ENCODE results near the gene GGCX.

The GGCX gene

DNA sequence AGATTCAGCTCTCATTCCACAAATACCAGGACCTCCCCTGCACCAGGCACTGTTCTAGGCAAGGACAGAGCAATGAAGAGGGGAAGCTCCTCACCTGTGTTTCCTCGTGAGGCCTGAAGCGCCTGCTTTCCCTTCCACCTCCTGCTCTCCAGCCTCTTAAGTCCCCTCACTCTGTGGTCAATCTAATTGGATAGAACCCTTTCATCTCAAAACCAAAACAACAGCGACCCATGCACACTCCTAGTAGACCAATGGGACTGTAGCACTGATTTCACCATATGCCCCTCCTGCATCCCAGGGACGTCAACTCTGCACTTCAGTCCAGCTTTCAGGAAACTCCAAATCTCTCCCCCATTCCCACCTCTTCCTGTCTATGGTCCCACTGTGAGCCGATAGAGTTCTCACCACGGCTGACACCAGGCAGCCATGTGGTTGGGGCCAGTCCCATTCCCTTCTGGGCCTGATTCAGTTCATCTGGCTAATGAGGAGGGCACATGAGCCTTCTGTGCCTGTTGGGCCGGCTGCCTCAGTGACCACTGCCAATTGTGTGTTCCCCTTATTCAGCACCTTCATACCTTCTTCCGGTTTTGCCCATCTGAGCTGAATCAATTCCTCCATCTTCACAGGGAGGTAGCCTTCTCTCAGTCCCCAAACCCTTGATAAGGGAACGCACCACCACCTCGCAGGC lies 55.6 kb downstream of the GGCX start:
- TF ChIP-seq, protein P1, sequence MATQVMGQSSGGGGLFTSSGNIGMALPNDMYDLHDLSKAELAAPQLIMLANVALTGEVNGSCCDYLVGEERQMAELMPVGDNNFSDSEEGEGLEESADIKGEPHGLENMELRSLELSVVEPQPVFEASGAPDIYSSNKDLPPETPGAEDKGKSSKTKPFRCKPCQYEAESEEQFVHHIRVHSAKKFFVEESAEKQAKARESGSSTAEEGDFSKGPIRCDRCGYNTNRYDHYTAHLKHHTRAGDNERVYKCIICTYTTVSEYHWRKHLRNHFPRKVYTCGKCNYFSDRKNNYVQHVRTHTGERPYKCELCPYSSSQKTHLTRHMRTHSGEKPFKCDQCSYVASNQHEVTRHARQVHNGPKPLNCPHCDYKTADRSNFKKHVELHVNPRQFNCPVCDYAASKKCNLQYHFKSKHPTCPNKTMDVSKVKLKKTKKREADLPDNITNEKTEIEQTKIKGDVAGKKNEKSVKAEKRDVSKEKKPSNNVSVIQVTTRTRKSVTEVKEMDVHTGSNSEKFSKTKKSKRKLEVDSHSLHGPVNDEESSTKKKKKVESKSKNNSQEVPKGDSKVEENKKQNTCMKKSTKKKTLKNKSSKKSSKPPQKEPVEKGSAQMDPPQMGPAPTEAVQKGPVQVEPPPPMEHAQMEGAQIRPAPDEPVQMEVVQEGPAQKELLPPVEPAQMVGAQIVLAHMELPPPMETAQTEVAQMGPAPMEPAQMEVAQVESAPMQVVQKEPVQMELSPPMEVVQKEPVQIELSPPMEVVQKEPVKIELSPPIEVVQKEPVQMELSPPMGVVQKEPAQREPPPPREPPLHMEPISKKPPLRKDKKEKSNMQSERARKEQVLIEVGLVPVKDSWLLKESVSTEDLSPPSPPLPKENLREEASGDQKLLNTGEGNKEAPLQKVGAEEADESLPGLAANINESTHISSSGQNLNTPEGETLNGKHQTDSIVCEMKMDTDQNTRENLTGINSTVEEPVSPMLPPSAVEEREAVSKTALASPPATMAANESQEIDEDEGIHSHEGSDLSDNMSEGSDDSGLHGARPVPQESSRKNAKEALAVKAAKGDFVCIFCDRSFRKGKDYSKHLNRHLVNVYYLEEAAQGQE (IDR thresholded peaks at IDR 0.05; ENCODE audit: insufficient replicate concordance, low read depth), result no peak
- no peak for TF ChIP-seq SPI1 (IDR thresholded peaks at IDR 0.05; ENCODE audit: borderline replicate concordance, low read depth)
- TF ChIP-seq GABPA (IDR thresholded peaks at IDR 0.05; ENCODE audit: low read depth), result no peak
- TF ChIP-seq, protein P2, sequence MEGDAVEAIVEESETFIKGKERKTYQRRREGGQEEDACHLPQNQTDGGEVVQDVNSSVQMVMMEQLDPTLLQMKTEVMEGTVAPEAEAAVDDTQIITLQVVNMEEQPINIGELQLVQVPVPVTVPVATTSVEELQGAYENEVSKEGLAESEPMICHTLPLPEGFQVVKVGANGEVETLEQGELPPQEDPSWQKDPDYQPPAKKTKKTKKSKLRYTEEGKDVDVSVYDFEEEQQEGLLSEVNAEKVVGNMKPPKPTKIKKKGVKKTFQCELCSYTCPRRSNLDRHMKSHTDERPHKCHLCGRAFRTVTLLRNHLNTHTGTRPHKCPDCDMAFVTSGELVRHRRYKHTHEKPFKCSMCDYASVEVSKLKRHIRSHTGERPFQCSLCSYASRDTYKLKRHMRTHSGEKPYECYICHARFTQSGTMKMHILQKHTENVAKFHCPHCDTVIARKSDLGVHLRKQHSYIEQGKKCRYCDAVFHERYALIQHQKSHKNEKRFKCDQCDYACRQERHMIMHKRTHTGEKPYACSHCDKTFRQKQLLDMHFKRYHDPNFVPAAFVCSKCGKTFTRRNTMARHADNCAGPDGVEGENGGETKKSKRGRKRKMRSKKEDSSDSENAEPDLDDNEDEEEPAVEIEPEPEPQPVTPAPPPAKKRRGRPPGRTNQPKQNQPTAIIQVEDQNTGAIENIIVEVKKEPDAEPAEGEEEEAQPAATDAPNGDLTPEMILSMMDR (IDR thresholded peaks at IDR 0.05; ENCODE audit: insufficient read depth, low read length), result no peak
- TF ChIP-seq POLR2AphosphoS5 (IDR thresholded peaks at IDR 0.05; ENCODE audit: low read depth), result no peak
- no peak overlapping the region for H3K27ac ChIP-seq (replicated peaks)
- H3K4me3 ChIP-seq (replicated peaks; ENCODE audit: insufficient read depth, low read length), result no peak overlapping the region
- no peaks in the 10 kb centered on the region for H3K27me3 ChIP-seq (ENCODE audit: insufficient read depth, poor library complexity, severe bottlenecking)
- DNase-seq (ENCODE audit: low read depth in 1 of 2, low spot score in 1 of 2), result no peak

DNA sequence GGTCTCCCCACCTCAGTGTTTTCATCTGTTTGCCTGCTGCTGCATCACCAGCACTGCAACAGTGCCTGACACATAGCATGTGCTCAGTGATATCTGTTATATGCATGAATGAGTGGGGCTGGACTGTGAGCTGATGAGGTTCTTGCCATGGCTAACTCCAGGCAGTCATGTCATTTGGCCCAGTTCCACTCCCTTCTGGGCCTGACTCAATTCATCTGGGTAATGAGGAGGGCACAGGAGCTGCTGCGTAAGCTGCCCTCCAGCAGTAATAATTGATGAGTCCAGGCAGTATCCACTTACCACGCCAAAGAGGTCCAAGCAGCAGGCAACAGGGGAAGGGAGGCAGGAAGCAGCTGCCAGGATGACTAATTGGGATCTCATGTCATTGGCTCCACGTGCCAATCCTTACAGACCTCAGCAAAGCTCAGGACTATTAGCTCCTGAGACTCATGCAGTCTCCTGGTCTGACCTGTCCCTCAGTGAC lies 56.5 kb downstream of the GGCX start:
- TF ChIP-seq SPI1 (IDR thresholded peaks at IDR 0.05; ENCODE audit: borderline replicate concordance, low read depth) (no peak), GABPA (IDR thresholded peaks at IDR 0.05; ENCODE audit: low read depth) (no peak), POLR2AphosphoS5 (IDR thresholded peaks at IDR 0.05; ENCODE audit: low read depth) (no peak)
- TF ChIP-seq, protein P1 (IDR thresholded peaks at IDR 0.05; ENCODE audit: insufficient replicate concordance, low read depth), result no peak
- TF ChIP-seq, protein P2 (IDR thresholded peaks at IDR 0.05; ENCODE audit: insufficient read depth, low read length), result no peak
- DNase-seq (ENCODE audit: low read depth in 1 of 2, low spot score in 1 of 2), result peak in 1 of 2 experiments; percentile 27
- H3K27me3 ChIP-seq (ENCODE audit: insufficient read depth, poor library complexity, severe bottlenecking), result no peaks in the 10 kb centered on the region
- H3K4me3 ChIP-seq (replicated peaks; ENCODE audit: insufficient read depth, low read length), result no peak overlapping the region
- H3K27ac ChIP-seq (replicated peaks), result no peak overlapping the region

DNA sequence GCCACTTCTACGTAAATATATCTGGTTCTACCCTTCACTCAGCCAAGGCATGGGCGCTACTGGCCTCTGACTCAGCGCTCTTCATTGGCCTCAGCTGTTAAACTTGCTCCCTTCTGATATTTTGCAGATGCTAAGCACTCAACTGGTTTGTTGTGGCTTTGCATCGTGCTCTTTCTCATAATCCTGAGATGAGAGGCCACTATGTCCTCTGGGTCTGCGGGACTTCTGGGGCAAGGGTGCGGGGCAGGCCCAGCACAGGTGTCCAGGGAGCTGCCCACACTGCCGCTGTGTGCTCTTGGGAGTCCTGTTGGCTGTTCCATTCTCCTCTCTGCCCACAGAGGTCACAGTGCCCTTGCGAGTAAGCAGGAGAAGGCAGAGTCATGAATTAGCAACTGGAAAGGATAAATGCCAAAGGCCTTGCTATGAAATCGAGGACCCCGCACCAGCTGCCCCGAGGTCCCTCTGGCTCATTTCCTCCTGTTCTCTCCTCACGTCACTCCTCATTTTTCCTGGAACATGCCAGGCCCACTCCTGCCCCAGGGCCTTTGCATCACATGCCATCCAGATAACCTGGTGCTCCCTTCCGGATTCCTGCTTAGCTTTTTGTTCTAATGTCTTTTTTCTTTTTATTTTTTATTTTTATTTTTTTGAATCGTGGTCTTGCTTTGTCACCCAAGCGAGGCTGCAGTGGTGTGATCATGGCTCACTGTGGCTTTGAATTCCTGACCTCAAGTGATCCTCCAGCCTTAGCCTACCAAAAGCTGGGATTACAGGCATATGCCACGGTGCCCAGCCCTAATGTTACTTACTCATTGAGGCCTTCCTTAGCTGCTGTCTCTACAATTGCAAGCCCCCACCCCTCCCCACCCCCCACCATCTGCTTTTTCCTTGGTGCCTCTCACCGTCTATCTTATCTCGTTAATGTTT lies 57.2 kb downstream of the GGCX start:
- Histone ChIP-seq H3K4me3 (replicated peaks; ENCODE audit: insufficient read depth, low read length) (no peak overlapping the region), H3K27ac (replicated peaks) (no peak overlapping the region), H3K27me3 (ENCODE audit: insufficient read depth, poor library complexity, severe bottlenecking) (no peaks in the 10 kb centered on the region)
- no peak for DNase-seq (ENCODE audit: low read depth in 1 of 2, low spot score in 1 of 2)
- TF ChIP-seq, protein P1 (IDR thresholded peaks at IDR 0.05; ENCODE audit: insufficient replicate concordance, low read depth), result no peak
- TF ChIP-seq, protein P2 (IDR thresholded peaks at IDR 0.05; ENCODE audit: insufficient read depth, low read length), result no peak
- TF ChIP-seq SPI1 (IDR thresholded peaks at IDR 0.05; ENCODE audit: borderline replicate concordance, low read depth), result no peak
- TF ChIP-seq POLR2AphosphoS5 (IDR thresholded peaks at IDR 0.05; ENCODE audit: low read depth), result no peak
- TF ChIP-seq GABPA (IDR thresholded peaks at IDR 0.05; ENCODE audit: low read depth), result no peak

All from HL-60 (cell line).